Measurements from ENCODE around the gene GLIS1. TPM values are rescaled to one million over a fixed set of nuclear protein-coding genes. Genes with fewer than 3 reads are reported as not detected.

The GLIS1 gene
- total and polyA plus RNA-seq, 10 of the 15 experiments (the other 5 are each of a cell fraction or from before 2014, with no cell fraction given) = not detected

DNA sequence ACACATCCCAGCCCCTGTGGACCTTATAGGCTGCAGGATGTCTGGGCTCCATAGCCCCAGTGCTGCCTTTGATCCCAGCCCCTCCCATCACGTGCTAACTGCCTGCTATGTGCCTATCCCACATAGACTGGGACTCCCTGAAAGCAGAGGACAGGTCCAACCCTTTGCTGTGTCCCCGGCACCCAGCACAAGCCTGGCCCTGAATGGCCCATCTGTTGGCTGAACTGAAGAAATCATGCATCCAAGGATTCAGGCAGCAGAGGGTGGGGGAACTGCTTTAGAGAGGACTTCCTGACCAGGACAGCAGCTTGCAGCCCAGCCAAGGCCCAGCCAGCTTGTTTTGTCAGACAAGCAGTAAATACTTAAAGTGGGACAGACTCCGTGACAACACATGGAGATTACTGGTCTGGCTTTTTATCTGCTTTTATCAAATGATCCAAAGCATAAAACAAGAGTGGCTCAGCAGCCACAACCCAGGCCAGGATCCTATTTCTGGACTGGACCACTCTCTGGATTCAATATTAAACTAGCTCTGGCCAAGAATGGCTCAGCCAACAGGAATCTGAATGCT lies 69.3 kb downstream of the GLIS1 start:
- 31% methylated on average over 3 of the region's 3 CpGs for WGBS (ENCODE audit: insufficient coverage, insufficient replicate concordance, low lambda C conversion rate, missing lambda C conversion rate)

More for the DNA sequence above, 69.3 kb downstream of the GLIS1 start:
- H3K36me3 ChIP-seq (ENCODE audit: control insufficient read depth in 2 of 2, insufficient read depth in 2 of 2, low read length in 1 of 2) = no peaks in the 10 kb centered on the region
- no peak overlapping the region for H3K4me3 ChIP-seq
- ChIA-PET CTCF (no interaction called here), POLR2A (no interaction called here), SMC1A (ENCODE audit: uncharacterized antibody, unreplicated experiment) (no interaction called here), RAD21 (ENCODE audit: unreplicated experiment) (no interaction called here)
- intact Hi-C loops (cut with micrococcal nuclease; ENCODE audit: unreplicated experiment) (no loop called here), in situ Hi-C loops (cut with MboI) (no loop called here)
- no peaks in the 10 kb centered on the region for H4K20me1 ChIP-seq (ENCODE audit: control insufficient read depth, insufficient read depth)
- no peaks in the 10 kb centered on the region for H3K79me2 ChIP-seq (ENCODE audit: control insufficient read depth, insufficient read depth, low read length)
- no peak for TF ChIP-seq MEF2B (IDR thresholded peaks at IDR 0.05; ENCODE audit: partially characterized antibody, poor library complexity, severe bottlenecking)
- TF ChIP-seq CHD2 (IDR thresholded peaks at IDR 0.05; ENCODE audit: borderline replicate concordance, low read depth, low read length) = no peak
- no peak for TF ChIP-seq TBL1XR1 (IDR thresholded peaks at IDR 0.05; ENCODE audit: low read depth, low read length)
- no peak for TF ChIP-seq WRNIP1 (IDR thresholded peaks at IDR 0.05; ENCODE audit: borderline replicate concordance, low read depth, low read length)
- TF ChIP-seq RFX5 (IDR thresholded peaks at IDR 0.05; ENCODE audit: low read depth, low read length) = no peak
- TF ChIP-seq ZBTB40 (IDR thresholded peaks at IDR 0.05; ENCODE audit: borderline replicate concordance) = no peak
- no peak overlapping the region for H3K9ac ChIP-seq (ENCODE audit: control insufficient read depth, insufficient read depth, low read length)
- H3K27ac ChIP-seq (ENCODE audit: control insufficient read depth, insufficient read depth) = no peak overlapping the region
- no peak overlapping the region for H2AFZ ChIP-seq (ENCODE audit: control insufficient read depth, low read depth, low read length)
- FAIRE-seq (no peak), ATAC-seq (no peak), DNase-seq (ENCODE audit: low read depth, low spot score) (no peak)
- no TSS peak for BruUV-seq (replicated peaks)
- no peaks in the 10 kb centered on the region for H3K4me1 ChIP-seq (ENCODE audit: control insufficient read depth, insufficient read depth, low read length)
- H3K4me2 ChIP-seq (ENCODE audit: control insufficient read depth, insufficient read depth) = no peak overlapping the region
- no peaks in the 10 kb centered on the region for H3K9me3 ChIP-seq (replicated peaks; ENCODE audit: control insufficient read depth, insufficient read depth, low read length)
- peaks cover 0 to 3% of the 10 kb centered on the region in 2 experiments; a peak in 1 of 4 replicates for H3K27me3 ChIP-seq (replicated peaks in 1 of 2; ENCODE audit: control insufficient read depth in 2 of 2, insufficient read depth in 2 of 2, low read length in 1 of 2)

All from GM12878 (cell line).